22Rv1 (cell line): ENCODE measurements around the gene GPR17.

Experiments
- ZFX ChIP-seq: fragments of 450-650 bp; IDR thresholded peaks from 2 replicates; pipeline ENCODE4 v1.6.1; 2017; ENCODE audit warnings: antibody characterized with exemption, borderline replicate concordance
- TF ChIP-seq, protein P1 (sequence below): fragments of 450-650 bp; IDR thresholded peaks from 2 replicates; pipeline ENCODE4 v1.5.1; 2017; ENCODE audit warnings: mild to moderate bottlenecking

DNA sequence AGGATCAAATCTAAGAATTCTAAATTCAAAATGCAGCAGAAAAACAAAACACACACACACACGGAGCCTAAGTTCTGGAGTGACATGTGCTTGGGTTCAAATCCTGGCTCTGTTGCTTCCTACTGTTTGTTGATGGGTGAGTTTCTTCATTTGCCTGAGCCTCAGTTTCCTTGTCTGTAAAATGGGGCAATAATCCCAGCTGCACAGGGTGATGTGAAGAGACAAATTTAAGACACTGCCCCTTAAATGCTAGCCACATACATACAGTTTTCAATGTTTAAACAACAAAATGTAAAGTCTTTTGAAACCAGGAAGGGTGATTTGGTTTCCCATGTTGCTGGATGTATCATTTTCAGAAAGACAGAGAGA is 943 bp upstream of the GPR17 start:
- TF ChIP-seq, protein P1, sequence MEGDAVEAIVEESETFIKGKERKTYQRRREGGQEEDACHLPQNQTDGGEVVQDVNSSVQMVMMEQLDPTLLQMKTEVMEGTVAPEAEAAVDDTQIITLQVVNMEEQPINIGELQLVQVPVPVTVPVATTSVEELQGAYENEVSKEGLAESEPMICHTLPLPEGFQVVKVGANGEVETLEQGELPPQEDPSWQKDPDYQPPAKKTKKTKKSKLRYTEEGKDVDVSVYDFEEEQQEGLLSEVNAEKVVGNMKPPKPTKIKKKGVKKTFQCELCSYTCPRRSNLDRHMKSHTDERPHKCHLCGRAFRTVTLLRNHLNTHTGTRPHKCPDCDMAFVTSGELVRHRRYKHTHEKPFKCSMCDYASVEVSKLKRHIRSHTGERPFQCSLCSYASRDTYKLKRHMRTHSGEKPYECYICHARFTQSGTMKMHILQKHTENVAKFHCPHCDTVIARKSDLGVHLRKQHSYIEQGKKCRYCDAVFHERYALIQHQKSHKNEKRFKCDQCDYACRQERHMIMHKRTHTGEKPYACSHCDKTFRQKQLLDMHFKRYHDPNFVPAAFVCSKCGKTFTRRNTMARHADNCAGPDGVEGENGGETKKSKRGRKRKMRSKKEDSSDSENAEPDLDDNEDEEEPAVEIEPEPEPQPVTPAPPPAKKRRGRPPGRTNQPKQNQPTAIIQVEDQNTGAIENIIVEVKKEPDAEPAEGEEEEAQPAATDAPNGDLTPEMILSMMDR = no peak
- no peak for TF ChIP-seq ZFX
